NCI-H82 treated with DMSO at 0.1 percent for 48 hours (cell line): ENCODE data around the gene AP3D1.
A peak's percentile ranks its signal among the peaks of the same experiment; 100 is the strongest.
"Not testable (repeated sequence)": the region's sequence is repeated elsewhere in the genome, so short reads cannot be mapped to it uniquely, and the experiment has no call there.

Experiments
- DNase-seq: peaks from one replicate; lab custom pipeline; 2025; ENCODE audit not compliant: unreplicated experiment; lab: John Stamatoyannopoulos, UW

Gene AP3D1

DNA sequence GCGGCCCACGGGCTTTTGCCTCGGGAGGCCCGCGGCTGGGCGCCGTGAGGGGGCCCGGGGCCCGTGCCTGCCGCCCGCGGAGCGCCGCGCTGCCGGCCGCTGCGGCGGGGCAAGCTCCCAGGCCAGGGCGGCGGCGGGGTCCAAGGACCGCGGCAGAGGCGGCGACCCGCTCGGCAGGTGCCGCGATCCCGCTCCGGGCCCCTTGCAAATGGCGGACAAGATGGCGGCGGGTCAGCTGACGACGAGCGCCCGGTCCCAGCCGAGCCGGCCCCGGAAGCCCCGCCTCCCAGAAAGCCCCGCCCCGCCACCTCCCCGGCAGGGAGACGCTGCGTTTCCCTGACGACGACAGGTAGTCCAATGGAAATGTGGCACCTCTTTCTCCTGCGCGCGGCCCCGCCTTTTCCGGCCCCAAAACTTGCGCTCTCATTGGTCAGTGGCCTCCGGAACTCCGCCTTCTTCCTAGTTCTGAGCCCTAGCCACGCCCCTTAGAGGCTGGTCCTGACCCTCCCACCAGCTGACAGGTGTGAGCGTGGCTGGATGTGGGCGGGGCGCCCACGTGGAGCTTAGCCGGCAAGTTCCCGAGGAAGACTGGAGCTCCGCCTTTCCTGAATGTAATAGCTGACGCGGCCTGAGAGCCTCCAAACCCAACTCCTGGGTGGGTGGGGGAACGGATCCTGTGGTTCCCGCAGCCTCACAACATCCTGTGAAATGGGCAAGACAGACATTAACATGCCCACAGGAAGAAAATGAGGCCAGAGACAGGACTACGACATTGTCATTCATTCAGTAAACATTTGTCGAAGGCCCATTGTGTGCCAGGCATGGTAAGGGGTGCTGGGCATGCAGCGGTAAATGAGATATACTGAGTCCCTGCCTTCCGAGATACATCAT is at the start of gene AP3D1:
Gene AP3D1, minus strand, starts transcription at position 228 of the 891 bp plus-strand sequence. CDS start 232 bp downstream, outside the sequence.
- DNase-seq, result peak; percentile 95

DNA sequence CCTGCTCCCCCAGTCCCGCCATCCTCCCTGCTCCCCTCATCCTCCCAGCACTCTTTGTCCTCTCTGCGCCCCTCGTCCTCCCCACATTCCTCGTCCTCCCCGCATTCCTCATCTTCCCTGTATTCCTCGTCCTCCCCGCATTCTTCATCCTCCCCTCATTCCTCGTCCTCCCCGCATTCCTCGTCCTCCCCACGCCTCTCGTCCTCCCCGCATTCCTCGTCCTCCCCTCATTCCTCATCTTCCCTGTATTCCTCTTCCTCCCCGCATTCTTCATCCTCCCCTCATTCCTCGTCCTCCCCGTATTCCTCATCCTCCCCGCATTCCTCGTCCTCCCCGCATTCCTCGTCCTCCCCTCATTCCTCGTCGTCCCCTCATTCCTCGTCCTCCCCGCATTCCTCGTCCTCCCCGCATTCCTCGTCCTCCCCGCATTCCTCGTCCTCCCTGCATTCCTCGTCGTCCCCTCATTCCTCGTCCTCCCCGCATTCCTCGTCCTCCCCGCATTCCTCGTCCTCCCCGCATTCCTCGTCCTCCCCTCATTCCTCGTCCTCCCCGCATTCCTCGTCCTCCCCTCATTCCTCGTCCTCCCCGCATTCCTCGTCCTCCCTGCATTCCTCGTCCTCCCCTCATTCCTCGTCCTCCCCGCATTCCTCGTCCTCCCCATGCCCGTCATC is 49.4 kb upstream of the AP3D1 start:
- not testable (repeated sequence) for DNase-seq

DNA sequence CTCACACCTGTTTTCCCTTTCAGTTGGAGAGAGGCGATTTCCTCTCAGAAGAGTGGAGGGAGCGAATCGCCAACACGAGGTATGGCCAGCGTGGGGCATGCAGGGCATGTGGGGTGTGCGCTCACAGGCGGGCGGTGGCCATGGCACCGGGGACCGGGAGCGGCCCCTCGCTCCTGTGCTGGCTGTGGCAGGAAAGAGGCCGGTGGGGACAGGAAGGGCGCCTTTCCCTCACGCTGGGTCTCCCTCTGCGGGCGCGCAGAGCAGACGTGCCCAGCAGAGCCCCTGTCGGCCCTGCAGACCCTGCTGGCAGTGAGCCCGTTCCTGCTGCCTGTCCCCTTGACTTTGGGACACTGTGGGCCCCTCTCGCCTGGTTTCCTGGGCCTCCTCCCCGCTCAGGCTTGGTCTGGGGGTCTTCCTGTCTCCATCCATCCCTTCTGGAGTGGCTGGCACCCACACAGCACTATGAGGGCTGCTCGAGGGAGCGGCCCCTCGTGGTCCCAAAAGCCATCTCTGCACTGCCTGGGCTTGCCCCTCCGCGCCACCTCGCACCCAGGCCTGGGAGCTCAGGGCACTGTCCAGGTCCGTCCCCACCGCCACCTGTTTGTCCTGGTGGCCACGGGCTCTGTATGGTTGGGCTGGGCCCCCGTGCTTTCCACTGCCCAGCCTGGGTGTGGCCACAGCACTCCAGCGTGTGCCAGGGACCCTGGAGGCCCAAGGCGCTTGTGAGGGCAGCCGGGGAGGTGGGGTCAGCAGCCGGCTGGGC is 48.7 kb upstream of the AP3D1 start:
- DNase-seq, result no peak

DNA sequence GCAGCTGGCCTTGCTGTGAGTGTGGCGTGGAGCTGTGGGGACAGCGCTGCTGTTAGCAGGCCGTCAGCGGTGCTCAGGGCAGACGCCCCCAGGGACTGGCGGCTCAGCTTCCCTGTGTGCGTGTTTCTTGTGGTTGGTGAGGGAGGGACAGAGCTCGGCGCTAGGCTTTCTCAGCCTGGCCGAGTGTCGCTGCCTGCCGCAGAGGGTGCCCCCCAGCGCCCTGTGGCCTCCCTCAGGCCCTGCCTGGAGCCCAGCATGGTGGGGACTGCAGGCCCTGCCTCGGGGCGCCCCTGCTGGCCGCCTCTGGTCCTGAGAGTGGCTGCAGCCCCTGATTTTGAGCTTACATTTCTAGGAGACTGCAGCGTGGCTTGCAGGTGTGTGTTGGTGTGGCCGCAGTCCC is 47.8 kb upstream of the AP3D1 start:
- DNase-seq, result no peak

DNA sequence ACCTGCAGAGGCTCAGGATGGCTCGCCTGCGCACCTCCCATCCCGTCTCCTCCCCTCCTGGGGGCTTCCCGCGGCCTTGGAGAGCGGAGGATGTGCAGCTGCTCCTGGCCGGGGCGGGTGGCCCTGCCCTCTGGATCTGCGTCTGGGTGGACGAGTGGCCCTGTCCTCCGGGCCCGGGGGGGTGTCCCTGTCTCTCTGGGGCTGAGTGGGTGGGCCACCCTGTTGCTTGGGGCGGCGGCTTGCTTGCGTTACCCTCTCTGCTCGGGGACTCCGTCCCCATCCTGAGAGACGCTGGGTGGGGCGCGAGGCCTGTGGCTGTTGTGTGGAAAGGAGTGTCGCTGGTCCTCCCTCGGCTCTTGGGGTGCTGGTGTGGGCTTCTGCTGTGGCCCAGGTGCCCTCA is 47.0 kb upstream of the AP3D1 start:
- no peak for DNase-seq

DNA sequence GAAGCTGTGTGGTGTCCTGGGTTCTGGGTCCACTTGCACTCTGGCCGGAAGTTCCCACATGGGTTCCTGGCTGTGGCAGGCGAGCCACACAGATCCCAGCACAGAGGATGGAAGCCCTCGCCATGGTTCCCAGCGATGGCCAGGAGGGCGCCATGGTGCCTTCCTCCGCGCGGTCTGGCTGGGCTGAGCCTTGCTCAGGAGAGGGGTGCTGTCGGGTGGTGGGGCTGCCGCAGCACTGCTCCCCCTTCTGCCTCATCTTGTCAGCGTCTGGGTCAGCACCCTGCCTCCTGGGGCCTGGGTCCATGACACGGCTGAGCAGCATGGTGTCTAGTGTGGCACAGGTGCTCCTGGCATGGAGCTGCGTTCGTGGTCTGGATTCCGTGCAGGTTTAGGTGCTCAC is 45.9 kb upstream of the AP3D1 start:
- no peak for DNase-seq

DNA sequence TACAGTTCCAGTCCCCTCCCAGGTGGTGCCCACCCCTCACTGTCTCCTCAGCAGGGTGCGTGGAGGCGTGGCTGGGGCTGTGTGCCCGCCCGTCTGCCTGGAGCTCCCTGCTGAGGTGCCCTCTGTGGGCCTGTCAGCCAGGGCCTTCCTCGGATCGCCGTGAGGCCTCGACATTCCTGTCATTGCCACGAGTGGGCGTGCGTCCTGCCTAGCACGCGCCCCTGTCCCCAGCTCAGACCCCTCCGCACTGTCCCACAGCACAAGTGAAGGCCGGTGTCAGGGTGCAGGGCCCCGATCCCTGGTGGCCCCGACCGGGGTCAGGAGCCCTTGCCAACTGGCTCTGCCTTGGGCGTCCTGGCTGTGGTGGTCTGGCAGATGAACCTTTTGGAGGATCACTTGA is 44.5 kb upstream of the AP3D1 start:
- no peak for DNase-seq

DNA sequence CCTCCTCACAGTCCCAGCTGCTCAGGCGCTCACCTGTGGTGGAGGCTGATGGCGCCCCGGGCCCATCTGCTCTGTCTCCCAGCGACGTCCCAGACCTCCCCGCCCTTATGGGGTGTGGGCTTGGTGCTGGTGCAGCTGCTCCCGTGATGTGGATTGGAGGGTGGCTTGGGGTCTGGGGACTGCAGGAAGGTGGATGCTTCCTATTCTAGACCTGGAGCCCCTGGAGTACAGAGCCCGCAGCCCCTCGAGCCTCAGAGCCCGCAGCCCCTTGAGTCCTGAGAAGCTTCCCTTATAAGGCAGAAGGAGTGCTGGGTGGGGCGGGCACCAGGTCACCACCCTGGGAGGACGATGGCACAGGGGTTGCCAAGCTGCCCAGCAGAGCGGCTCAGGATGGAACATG is 44.0 kb upstream of the AP3D1 start:
- no peak for DNase-seq

DNA sequence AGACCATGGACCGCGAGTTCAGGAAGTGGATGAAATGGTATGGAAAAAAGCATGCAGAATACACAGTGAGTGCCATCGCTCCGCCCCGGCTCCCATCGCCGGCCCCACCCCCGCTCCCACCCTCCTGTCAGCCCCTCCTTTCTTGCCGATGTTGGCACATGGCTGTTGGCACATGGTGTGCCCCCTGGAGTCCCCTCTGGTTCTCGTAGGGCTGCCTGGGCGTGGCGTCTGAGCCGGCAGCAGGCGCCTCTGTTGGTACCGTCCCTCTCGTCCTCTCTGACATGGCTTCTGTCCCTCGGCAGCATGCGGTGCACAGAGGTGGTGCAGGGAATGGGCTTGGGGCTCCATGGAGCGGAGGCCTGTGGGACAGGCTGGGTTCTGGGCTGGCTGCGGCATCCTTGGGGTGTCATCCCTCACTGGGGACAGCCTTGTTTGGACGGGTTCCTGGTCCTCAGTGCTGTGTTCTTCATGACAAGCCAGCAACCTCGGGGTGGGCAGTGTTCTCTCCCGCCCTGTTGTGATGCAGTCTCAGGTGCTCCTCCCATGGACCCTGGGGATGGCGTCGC is 43.2 kb upstream of the AP3D1 start:
- DNase-seq, result no peak

DNA sequence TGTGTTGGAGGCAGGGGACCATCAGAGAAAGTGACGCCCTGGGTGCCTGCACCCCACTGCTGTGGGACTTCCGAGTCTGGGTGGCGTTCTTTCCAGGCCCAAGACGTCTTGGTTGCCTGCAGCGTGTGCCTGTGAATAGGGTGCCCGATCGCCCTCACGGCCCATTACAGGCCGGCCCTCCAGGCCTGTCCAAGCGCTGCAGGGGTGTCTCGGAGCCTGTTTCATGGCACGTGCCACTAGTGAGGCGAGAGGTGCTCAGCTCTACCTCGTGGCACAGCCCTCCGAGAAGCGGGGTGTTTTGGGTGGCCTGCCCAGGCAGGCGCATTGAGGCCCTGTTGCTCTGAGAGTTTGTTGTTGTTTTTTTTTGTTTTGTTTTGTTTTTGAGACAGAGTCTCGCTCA is 42.4 kb upstream of the AP3D1 start:
- no peak for DNase-seq

DNA sequence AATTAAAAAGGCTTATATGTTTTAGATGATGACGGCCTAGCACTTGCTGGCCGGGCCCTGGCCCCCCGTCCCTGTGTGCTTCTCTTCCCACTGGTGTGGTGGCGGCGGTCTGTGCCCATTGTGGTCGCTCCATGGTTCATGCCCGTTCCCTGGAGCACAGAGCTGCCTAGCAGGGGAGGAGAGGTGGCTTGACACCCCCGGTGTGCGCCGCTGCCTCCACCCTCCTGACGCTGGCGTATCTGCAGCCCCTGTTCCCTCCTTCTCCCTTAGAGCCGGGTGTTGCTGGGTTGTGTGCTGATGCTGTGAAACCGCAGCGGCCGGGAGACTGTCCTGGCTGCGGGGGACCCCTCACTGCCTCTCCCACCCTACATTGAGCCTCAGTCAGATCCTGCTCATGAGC is 41.5 kb upstream of the AP3D1 start:
- DNase-seq, result no peak

DNA sequence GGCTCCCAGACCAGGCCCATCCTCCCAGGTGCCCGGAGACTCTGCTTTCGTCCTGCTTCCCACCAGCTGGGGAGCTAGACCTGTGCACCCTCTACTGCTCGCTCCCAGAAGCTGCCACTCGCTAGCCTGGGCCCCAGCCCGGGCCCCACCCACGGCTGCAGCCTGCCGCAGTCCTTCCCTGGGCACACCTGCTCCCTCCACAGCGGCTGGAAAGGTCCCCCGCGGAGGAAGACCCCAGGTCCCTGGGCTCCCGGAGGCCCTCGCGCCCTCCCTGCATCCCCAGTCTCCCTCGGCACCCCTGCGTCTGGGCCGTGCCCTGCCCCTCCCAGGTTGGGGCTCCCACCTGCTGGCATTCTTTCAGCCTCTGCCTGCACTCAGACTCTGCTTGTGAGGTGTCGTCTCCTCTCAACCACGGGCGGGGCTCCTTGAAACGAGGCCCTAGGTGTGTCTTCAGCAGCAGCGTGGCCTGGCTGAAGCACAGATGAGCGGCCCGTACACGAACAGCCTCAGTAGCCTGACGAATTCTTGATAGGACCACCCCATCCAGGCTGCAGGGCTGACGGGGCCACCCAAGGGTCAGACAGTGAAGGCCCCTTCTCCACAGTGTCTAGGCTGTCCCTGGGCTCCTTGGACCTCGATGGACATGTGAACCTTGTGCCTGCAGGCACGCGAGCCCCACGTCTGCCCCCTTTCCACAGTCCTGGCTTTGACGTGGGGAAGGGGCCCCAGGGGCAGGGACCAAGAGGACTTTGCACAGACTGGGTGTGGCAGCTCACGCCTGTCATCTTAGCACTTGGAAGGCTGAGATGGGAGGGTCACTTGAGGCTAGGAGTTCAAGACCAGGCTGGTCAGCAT is 40.3 kb upstream of the AP3D1 start:
- no peak for DNase-seq

DNA sequence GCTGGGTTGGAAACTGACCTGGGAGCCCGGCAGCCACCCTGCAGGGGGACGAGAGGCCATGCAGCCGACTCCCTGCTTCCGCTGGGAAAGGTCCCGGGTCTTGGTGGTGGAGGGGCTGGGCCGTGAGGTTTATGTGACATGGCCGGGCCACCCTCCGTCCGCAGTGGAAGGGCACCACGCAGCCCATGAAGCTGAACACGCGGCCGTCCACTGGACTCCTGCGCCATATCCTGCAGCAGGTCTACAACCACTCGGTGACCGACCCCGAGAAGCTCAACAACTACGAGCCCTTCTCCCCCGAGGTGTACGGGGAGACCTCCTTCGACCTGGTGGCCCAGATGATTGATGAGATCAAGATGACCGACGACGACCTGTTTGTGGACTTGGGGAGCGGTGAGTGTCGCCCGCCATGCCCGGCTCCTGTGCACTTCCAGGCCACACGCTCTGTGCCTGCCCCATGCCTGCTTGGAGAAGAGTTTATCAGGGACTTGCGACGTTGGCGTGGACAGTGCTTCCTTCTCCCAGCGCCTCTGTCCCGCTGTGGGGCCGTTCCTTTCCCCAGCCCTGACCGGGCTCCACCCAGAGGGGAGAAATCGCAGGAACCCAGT is 39.6 kb upstream of the AP3D1 start:
- DNase-seq, result no peak

DNA sequence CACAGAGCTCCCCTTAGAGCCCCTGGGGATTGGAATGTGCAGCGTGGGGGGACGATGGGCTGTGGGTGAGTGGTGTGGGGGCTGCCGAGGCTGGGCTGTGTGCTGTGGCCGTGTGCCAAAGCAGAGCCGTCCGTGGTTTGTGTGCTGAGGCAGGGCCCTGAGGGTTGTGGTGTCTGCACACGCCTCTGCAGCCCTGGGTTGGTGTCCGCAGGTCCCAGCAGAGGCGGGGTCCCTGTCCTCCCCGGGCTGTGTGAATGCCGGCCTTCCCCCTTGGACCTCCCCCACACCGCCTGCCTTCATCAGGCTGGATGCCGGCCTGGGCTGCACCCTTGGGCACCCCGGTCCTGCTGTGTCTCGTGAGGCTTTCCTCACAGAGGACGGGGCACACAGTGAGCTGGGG is 38.5 kb upstream of the AP3D1 start:
- no peak for DNase-seq

DNA sequence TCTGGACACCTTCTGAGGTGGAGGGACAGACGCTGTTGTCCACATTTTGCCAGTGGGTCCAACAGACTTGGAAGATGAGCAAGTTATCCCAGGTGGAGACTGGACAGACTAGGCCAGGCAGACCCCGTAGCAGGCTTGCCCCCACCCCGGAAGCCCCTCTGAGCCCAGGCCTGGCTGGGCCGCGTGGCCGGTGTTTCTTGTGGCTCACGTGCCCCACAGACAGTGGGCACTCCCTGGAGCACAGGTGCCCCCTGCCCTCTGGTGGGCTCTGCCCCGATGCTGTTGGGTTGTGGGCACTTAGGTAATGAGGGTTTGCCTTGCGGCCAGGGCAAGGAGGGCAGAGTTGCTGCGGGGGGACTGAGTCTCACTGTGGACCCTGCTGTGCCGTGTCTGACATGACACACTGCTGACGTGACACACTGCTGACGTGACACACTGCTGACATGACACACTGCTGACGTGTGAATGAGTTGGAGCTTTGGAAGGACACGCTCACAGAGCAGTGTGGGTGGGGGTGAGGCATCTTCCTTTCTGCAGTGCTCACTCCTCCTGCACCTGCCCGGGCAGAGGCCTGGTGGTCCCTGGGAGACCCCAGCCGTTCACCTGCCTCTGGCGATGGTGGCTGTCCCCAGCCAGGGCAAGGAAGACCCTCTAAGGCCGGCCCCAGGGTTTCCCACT is 37.5 kb upstream of the AP3D1 start:
- DNase-seq, result no peak

DNA sequence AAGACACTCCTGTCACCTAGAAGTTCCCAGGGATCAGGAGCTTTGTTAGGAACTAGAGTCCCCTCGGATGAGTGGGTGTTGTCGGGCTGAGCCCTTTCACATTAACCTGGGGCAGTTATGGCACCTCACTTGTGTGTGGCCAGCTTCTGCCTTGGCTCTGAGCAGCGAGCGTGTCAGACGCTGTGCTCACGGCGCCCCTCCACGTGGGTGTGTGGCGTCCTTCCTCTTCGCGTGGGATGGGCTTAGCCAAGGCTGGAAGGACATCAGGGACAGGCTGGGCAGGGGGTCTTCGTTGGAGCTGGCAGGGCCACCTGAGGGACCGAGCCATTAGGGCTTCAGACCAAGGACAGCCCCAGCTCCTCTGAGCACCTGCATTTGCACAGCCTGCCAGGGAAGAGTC is 35.8 kb upstream of the AP3D1 start:
- DNase-seq, result no peak

DNA sequence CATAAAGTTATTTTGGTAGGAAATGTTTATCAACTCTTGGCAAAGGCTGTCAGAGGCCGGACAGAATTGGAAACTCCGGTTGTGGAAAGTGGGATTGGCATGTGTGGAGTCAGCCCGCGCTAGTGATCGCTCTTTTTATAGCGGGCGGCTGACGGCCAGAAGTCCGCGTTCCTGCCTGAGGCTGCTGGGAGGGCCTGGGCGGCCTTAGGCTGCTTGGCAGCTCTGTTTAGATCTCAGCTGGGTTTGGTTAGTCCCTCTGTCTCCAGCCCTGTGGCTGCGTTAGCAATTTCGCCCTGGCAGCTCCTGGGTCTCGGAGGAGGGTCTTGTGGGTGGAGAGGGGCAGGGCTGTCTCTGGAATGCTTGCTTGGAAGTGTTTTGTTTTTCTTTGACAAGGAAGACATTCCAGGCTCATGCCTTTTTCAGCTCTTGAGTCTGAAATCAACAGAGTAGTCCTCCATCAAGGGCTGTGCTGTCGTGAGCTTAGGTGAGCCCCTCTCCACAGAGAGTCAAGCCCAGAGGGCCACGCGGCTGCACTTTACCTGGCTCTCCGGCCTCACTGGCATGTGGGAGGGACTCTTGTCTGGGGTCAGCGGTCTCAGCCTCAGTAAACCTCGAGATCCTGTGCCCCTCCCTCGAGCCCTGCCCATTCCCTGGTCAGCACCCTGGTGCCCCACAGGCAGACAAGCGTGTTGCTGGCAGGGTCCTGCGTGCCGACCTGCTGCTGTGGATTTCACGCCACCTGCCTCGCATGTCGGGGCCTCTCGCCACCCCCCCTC is 34.9 kb upstream of the AP3D1 start:
- no peak for DNase-seq

DNA sequence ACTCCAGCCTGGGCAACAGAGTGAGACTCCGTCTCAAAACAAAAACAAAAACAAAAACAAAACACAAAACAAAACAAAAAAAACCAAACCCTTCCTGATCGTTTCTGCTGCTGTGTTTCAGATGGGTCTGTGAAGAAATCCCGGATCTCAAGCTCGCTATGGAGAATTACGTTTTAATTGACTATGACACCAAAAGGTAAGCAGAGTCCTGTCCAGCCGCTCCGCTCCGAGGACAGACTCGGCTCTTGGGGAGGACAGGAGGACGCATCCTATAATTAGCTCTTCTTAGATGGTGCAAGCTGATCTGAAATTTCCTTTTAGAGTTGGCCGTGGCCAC is 34.3 kb upstream of the AP3D1 start:
- DNase-seq, result no peak

DNA sequence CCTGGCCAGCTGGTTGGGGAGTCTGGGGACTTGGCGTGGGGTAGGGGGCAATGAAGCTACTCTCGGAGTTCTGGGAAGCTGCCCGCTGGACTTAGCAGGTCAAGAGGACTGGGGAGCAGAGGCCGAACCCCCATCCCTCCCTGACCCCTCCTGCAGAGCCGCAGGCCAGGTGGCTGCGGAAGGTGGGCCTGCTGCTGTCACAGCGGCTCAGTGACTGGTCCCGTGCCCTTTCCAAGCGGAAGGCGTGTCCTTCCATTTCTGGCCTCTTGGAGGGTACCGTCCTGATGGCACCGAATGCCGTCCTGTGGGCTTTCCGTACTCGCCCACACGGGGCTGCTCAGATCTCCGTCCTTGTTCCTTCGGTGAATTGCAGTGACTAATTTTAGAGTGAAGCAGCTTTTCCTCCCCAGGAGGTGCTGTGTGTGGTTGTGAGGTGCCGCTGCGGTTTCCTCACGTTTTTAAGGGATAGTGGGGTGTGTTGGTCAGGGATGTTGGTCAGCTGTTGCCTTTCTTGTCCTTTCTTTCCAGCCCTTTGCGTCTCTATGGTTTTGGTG is 33.1 kb upstream of the AP3D1 start:
- DNase-seq, result no peak
